ENCODE measurements around the gene ARHGAP15.

Gene ARHGAP15

DNA sequence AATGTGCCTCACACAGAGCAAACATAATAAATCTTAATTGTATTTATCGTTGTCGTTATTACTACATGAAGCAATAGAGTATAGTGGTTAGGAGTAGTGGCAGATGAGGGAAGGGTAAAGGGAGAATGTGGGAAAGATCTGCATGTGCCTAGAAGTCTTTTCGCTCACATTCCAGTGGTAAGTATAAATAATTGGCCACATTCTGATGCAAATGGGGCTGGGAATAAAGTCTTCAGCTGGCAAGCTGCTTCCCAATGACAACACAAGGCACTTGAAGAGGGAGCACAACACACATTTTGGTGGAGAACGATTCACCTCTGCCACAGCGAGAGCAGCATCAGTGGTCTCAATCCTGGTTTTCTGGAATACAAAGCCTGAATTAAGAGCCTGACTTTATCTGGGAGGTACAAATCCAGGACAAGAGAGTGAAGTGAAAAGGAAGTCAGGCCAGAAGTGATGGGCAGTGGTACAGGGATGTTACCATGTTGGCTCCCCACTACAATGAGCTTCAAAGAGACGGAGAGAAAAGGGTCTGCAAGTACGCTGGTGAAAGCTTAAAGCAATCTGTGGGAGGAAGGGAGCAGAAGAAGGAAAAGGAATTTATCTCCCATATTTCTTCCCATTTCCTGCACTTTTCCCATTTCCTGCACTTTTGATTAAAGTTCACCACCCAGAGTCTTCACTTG lies 112.3 kb downstream of the ARHGAP15 start:
- Histone ChIP-seq H2AFZ (ENCODE audit: low read length) (no peak overlapping the region), H4K20me1 (ENCODE audit: insufficient read depth, low read length) (no peaks in the 10 kb centered on the region), H3K36me3 (ENCODE audit: insufficient read depth, low read length) (peaks cover 11% of the 10 kb centered on the region; the same call in 1 of the 2 replicates), H3K4me3 (ENCODE audit: low read depth, low read length, poor library complexity, severe bottlenecking) (no peak overlapping the region), H3K9me3 (ENCODE audit: low read length) (no peaks in the 10 kb centered on the region), H3K79me2 (ENCODE audit: insufficient read depth, low read length) (no peaks in the 10 kb centered on the region), H3K27ac (ENCODE audit: low read depth, low read length, poor library complexity, severe bottlenecking) (no peak overlapping the region), H3K27me3 (ENCODE audit: insufficient read depth, low read length) (no peaks in the 10 kb centered on the region), H3K4me1 (ENCODE audit: insufficient read depth, low read length, severe bottlenecking) (no peaks in the 10 kb centered on the region), H3K9ac (ENCODE audit: low read length) (no peak overlapping the region), H3K9me2 (ENCODE audit: low read depth, low read length) (no peaks in the 10 kb centered on the region), H3F3A (ENCODE audit: insufficient read depth, low read length) (no peaks in the 10 kb centered on the region), H3K4me2 (ENCODE audit: low read length) (no peak overlapping the region)
- no peak for TF ChIP-seq EZH2 (IDR thresholded peaks at IDR 0.05; ENCODE audit: borderline replicate concordance, low read length)
- no peak for TF ChIP-seq CTCF (IDR thresholded peaks at IDR 0.05; ENCODE audit: low read length)

DNA sequence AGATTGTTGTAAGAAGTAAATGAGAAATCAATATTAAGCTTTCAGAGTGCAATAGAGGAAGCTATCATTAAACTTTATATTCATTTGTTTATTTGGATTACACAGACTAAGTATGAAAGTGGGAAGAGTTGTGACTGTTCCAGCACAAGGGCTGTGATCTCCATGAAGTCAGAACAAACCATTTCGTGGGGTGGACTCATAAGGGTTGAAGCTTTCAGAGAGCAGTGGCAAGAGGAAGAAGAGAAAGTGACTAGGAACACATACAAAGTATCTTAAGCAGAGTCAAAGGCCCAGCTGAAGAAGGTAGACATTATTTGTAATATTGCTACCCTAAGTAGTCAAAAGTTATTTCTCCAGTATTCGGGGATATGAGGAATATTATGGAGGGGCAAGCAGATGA lies 117.0 kb downstream of the ARHGAP15 start:
- no peak for TF ChIP-seq EZH2 (IDR thresholded peaks at IDR 0.05; ENCODE audit: borderline replicate concordance, low read length)
- TF ChIP-seq CTCF (IDR thresholded peaks at IDR 0.05; ENCODE audit: low read length) = no peak
- H3K79me2 ChIP-seq (ENCODE audit: insufficient read depth, low read length) = no peaks in the 10 kb centered on the region
- no peaks in the 10 kb centered on the region for H3K9me2 ChIP-seq (ENCODE audit: low read depth, low read length)

DNA sequence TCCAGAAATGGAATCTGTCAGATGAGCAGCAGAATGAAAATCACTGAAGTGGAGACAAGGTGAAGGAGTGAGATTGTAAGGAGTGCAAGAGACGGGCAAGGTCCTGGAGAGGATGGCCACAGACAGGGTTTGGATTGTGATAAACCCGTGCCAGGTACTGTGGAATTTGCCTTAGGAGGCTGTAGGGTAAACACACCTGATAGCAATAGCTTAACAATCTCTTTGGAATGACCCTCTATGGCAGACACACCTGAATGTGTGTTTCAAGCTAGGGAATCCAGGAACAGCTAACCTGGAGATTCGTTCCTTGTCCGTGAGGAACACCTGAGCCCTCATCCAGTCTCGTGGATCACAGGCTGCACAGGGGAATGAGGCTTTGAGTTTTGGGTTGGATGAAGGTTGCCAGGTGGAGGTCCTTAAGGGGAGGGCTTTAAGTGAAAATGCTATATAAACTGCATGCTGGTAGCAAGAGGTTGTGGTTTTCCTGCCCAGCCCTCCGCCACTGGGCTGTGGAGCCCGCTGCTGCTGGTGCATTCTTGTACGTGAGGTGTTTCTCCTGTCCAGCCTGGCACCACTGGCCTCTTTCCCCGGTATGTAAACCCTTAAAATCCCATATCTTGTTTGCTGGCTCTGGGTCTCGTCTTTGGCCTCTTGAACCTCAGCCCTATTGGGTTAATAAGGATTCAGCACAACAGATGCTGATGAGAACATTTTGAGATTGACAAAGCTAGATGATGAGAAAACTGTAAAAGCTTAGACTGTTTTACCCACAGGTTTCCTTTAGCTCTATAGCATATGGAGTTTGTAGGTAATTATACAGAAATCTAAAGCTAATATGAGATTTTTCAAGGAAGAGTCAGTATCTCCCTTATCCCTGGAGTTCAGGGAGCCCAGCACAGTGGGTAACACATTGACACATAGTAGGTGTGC lies 117.9 kb downstream of the ARHGAP15 start:
- Histone ChIP-seq H3K4me1 (ENCODE audit: insufficient read depth, low read length, severe bottlenecking) (no peaks in the 10 kb centered on the region), H3K9me2 (ENCODE audit: low read depth, low read length) (no peaks in the 10 kb centered on the region), H4K20me1 (ENCODE audit: insufficient read depth, low read length) (no peaks in the 10 kb centered on the region), H3K4me2 (ENCODE audit: low read length) (no peak overlapping the region), H2AFZ (ENCODE audit: low read length) (no peak overlapping the region), H3K9ac (ENCODE audit: low read length) (no peak overlapping the region), H3K36me3 (ENCODE audit: insufficient read depth, low read length) (peaks cover 8% of the 10 kb centered on the region; the same call in 1 of the 2 replicates), H3K27ac (ENCODE audit: low read depth, low read length, poor library complexity, severe bottlenecking) (no peak overlapping the region), H3K9me3 (ENCODE audit: low read length) (no peaks in the 10 kb centered on the region), H3K79me2 (ENCODE audit: insufficient read depth, low read length) (no peaks in the 10 kb centered on the region), H3K4me3 (ENCODE audit: low read depth, low read length, poor library complexity, severe bottlenecking) (no peak overlapping the region), H3F3A (ENCODE audit: insufficient read depth, low read length) (no peaks in the 10 kb centered on the region), H3K27me3 (ENCODE audit: insufficient read depth, low read length) (no peaks in the 10 kb centered on the region)
- no peak for TF ChIP-seq CTCF (IDR thresholded peaks at IDR 0.05; ENCODE audit: low read length)
- no peak for TF ChIP-seq EZH2 (IDR thresholded peaks at IDR 0.05; ENCODE audit: borderline replicate concordance, low read length)

More for the DNA sequence above, 117.0 kb downstream of the ARHGAP15 start:
- H3K36me3 ChIP-seq (ENCODE audit: insufficient read depth, low read length) = peaks cover 8% of the 10 kb centered on the region; the same call in 1 of the 2 replicates
- H3K9ac ChIP-seq (ENCODE audit: low read length) = no peak overlapping the region
- no peaks in the 10 kb centered on the region for H3K4me1 ChIP-seq (ENCODE audit: insufficient read depth, low read length, severe bottlenecking)
- H2AFZ ChIP-seq (ENCODE audit: low read length) = no peak overlapping the region
- no peak overlapping the region for H3K4me3 ChIP-seq (ENCODE audit: low read depth, low read length, poor library complexity, severe bottlenecking)
- H3F3A ChIP-seq (ENCODE audit: insufficient read depth, low read length) = no peaks in the 10 kb centered on the region
- no peak overlapping the region for H3K4me2 ChIP-seq (ENCODE audit: low read length)
- H3K9me3 ChIP-seq (ENCODE audit: low read length) = no peaks in the 10 kb centered on the region
- H3K27me3 ChIP-seq (ENCODE audit: insufficient read depth, low read length) = no peaks in the 10 kb centered on the region
- no peaks in the 10 kb centered on the region for H4K20me1 ChIP-seq (ENCODE audit: insufficient read depth, low read length)
- H3K27ac ChIP-seq (ENCODE audit: low read depth, low read length, poor library complexity, severe bottlenecking) = no peak overlapping the region
